CD14-positive monocyte (primary cell): Measurements from ENCODE around the gene PCNT. TPM values are rescaled to one million over a fixed set of nuclear protein-coding genes. Genes with fewer than 3 reads are reported as not detected.

Experiments
- DNase-seq, 3 donors: peaks; one replicate each; pipeline ENCODE4 v3.0.0-alpha.2; 2011 to 2022
- H2AFZ ChIP-seq: 2 replicates; pipeline ENCODE4 v1.6.0; 2012; ENCODE audit warnings: mild to moderate bottlenecking, low read depth, low read length, inconsistent platforms; ENCODE audit not compliant: insufficient read depth, poor library complexity, severe bottlenecking
- H3K27ac ChIP-seq, 2 donors: 1 replicate in 1 of 2; 2 replicates in 1 of 2; pipeline ENCODE4 v1.5.1; 2012 to 2013; ENCODE audit warnings: low read length in 2 of 2, control low read depth in 1 of 2, inconsistent platforms in 1 of 2, low read depth in 1 of 2, mild to moderate bottlenecking in 1 of 2
- H3K27me3 ChIP-seq, 2 donors: one replicate each; pipeline versions ENCODE4 v1.6.0 to v1.6.1; 2011 to 2013; ENCODE audit warnings: low read length in 2 of 2; ENCODE audit not compliant: control insufficient read depth in 2 of 2, insufficient read depth in 2 of 2
- H3K36me3 ChIP-seq, 2 donors: replicated peaks in 1 of 2; 1 replicate in 1 of 2; 2 replicates in 1 of 2; pipeline versions ENCODE4 v1.5.1 to v1.6.1; 2012 to 2013; ENCODE audit warnings: low read length in 2 of 2, control low read depth in 1 of 2, inconsistent platforms in 1 of 2, mild to moderate bottlenecking in 1 of 2; ENCODE audit not compliant: insufficient read depth in 2 of 2, control insufficient read depth in 1 of 2
- H3K4me1 ChIP-seq, 2 donors: 1 replicate in 1 of 2; 2 replicates in 1 of 2; pipeline versions ENCODE4 v1.5.1 to v1.6.1; 2012 to 2013; ENCODE audit warnings: low read length in 2 of 2, control low read depth in 1 of 2, inconsistent platforms in 1 of 2, mild to moderate bottlenecking in 1 of 2, moderate library complexity in 1 of 2; ENCODE audit not compliant: insufficient read depth in 2 of 2, control insufficient read depth in 1 of 2
- H3K4me2 ChIP-seq: replicated peaks from 2 replicates; pipeline ENCODE3; 2012; ENCODE audit warnings: low read length, moderate library complexity, mild to moderate bottlenecking; ENCODE audit not compliant: poor library complexity, severe bottlenecking; ENCODE audit errors: extremely low read depth
- H3K4me3 ChIP-seq, 3 experiments: fragments of 200-600 bp in 1 of 3; sonication (generic) in 1 of 3; replicated peaks in 1 of 3; 1 replicate in 2 of 3; 2 replicates in 1 of 3; pipeline ENCODE4 v1.5.1; 2011 to 2013; ENCODE audit warnings: low read length in 3 of 3, mild to moderate bottlenecking in 3 of 3, control low read depth in 2 of 3, low read depth in 2 of 3, inconsistent platforms in 1 of 3, moderate library complexity in 1 of 3
- H3K79me2 ChIP-seq: 2 replicates; pipeline ENCODE4 v1.6.0; 2012; ENCODE audit warnings: mild to moderate bottlenecking, control low read depth, inconsistent platforms, low read length, moderate library complexity; ENCODE audit not compliant: insufficient read depth
- H3K9ac ChIP-seq: 2 replicates; pipeline ENCODE4 v1.6.0; 2017; ENCODE audit warnings: low read length, mild to moderate bottlenecking; ENCODE audit not compliant: insufficient read depth, poor library complexity, severe bottlenecking
- H3K9me3 ChIP-seq, 2 donors: replicated peaks in 1 of 2; 1 replicate in 1 of 2; 2 replicates in 1 of 2; pipeline versions ENCODE4 v1.5.1 to v1.6.1; 2012 to 2013; ENCODE audit warnings: low read length in 2 of 2, control low read depth in 1 of 2; ENCODE audit not compliant: control insufficient read depth in 1 of 2, insufficient read depth in 1 of 2
- H4K20me1 ChIP-seq: 2 replicates; pipeline ENCODE4 v1.6.0; 2012; ENCODE audit warnings: mild to moderate bottlenecking, low read length, control low read depth, moderate library complexity; ENCODE audit not compliant: insufficient read depth
- H3K27ac Mint-ChIP-seq, 7 donors: one replicate each; pipeline ENCODE4 v1.8.0; 2020; ENCODE audit warnings: mild to moderate bottlenecking in 7 of 7, mixed read lengths in 7 of 7, moderate library complexity in 6 of 7, inconsistent platforms in 2 of 7
- H3K27me3 Mint-ChIP-seq, 3 donors: one replicate each; pipeline ENCODE4 v1.8.0; 2021 to 2022; ENCODE audit warnings: low read depth in 3 of 3, mild to moderate bottlenecking in 3 of 3, mixed read lengths in 3 of 3, moderate library complexity in 3 of 3, inconsistent platforms in 1 of 3
- H3K36me3 Mint-ChIP-seq, 2 donors: one replicate each; pipeline ENCODE4 v1.8.0; 2020; ENCODE audit warnings: mixed read lengths in 2 of 2, inconsistent platforms in 1 of 2, mild to moderate bottlenecking in 1 of 2
- H3K4me1 Mint-ChIP-seq: one replicate; pipeline ENCODE4 v1.8.0; 2020; ENCODE audit warnings: mild to moderate bottlenecking, mixed read lengths
- H3K4me3 Mint-ChIP-seq, 2 donors: one replicate each; pipeline ENCODE4 v1.8.0; 2020; ENCODE audit warnings: mild to moderate bottlenecking in 2 of 2, mixed read lengths in 2 of 2, moderate library complexity in 1 of 2
- H3K9me3 Mint-ChIP-seq, 7 donors: one replicate each; pipeline ENCODE4 v1.8.0; 2020 to 2022; ENCODE audit warnings: mixed read lengths in 7 of 7, mild to moderate bottlenecking in 6 of 7, moderate library complexity in 6 of 7, inconsistent platforms in 2 of 7
- WGBS: methylation state at CpG from one replicate; pipeline ENCODE4 v1.1.5; 2013; ENCODE audit warnings: missing lambda C conversion rate; ENCODE audit not compliant: insufficient coverage; 5-methylcytosine and 5-hydroxymethylcytosine counted together
- intact Hi-C, 2 donors: fragments of 100-400 bp; cut with micrococcal nuclease; formaldehyde crosslinking; loops; one replicate each; pipeline versions ENCODE4 v1.15.0 to v1.15.1; 2023
- polyA plus RNA-seq, 3 donors: library from polyadenylated mRNA; depleted of rRNA in 1 of 3; unstranded in 2 of 3; stranded (reverse) in 1 of 3; fragments of 300-500 nt in 2 of 3; fragments of >200 nt in 1 of 3; fragmentation: Illumina TruSeq in 2 of 3; gene quantifications; 1 replicate in 2 of 3; 2 replicates in 1 of 3; pipeline ENCODE4 v1.2.3, GENCODE V29; 2012 to 2021
- TF ChIP-seq, protein P1 (sequence below): fragments of 200-600 bp; IDR thresholded peaks from one replicate; pipeline ENCODE4 v1.8.0; 2022; ENCODE audit warnings: antibody characterized with exemption, mild to moderate bottlenecking

The PCNT gene
- polyA plus RNA-seq, 3 donors: 4.2 to 16.3 (median 5.1) TPM

- H3K4me2 ChIP-seq: no peak overlapping the region
- TF ChIP-seq, protein P1, sequence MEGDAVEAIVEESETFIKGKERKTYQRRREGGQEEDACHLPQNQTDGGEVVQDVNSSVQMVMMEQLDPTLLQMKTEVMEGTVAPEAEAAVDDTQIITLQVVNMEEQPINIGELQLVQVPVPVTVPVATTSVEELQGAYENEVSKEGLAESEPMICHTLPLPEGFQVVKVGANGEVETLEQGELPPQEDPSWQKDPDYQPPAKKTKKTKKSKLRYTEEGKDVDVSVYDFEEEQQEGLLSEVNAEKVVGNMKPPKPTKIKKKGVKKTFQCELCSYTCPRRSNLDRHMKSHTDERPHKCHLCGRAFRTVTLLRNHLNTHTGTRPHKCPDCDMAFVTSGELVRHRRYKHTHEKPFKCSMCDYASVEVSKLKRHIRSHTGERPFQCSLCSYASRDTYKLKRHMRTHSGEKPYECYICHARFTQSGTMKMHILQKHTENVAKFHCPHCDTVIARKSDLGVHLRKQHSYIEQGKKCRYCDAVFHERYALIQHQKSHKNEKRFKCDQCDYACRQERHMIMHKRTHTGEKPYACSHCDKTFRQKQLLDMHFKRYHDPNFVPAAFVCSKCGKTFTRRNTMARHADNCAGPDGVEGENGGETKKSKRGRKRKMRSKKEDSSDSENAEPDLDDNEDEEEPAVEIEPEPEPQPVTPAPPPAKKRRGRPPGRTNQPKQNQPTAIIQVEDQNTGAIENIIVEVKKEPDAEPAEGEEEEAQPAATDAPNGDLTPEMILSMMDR: no peak
- Mint-ChIP-seq H3K36me3 (peaks cover 61 to 91% of the 10 kb centered on the region in 2 donors), H3K9me3 (no peaks in the 10 kb centered on the region), H3K27me3 (no peaks in the 10 kb centered on the region), H3K27ac (no peak overlapping the region), H3K4me1 (no peaks in the 10 kb centered on the region), H3K4me3 (no peak overlapping the region)
- H3K79me2 ChIP-seq: no peaks in the 10 kb centered on the region
- no peak overlapping the region for H3K27ac ChIP-seq
- no peak overlapping the region for H3K9ac ChIP-seq
- intact Hi-C loops: no loop called here
- no peak overlapping the region for H2AFZ ChIP-seq
- H3K4me3 ChIP-seq: no peak overlapping the region
- no peaks in the 10 kb centered on the region for H4K20me1 ChIP-seq
- no peak for DNase-seq
- no peaks in the 10 kb centered on the region for H3K4me1 ChIP-seq
- H3K9me3 ChIP-seq: no peaks in the 10 kb centered on the region
- peaks cover 39 to 86% of the 10 kb centered on the region in 2 donors for H3K36me3 ChIP-seq
- H3K27me3 ChIP-seq: no peaks in the 10 kb centered on the region
- over 99% methylated on average over 21 of the region's 25 CpGs for WGBS
These were observed 94.5 kb downstream of the PCNT start for GRCh38 chr21:46418265-46418946.

DNA sequence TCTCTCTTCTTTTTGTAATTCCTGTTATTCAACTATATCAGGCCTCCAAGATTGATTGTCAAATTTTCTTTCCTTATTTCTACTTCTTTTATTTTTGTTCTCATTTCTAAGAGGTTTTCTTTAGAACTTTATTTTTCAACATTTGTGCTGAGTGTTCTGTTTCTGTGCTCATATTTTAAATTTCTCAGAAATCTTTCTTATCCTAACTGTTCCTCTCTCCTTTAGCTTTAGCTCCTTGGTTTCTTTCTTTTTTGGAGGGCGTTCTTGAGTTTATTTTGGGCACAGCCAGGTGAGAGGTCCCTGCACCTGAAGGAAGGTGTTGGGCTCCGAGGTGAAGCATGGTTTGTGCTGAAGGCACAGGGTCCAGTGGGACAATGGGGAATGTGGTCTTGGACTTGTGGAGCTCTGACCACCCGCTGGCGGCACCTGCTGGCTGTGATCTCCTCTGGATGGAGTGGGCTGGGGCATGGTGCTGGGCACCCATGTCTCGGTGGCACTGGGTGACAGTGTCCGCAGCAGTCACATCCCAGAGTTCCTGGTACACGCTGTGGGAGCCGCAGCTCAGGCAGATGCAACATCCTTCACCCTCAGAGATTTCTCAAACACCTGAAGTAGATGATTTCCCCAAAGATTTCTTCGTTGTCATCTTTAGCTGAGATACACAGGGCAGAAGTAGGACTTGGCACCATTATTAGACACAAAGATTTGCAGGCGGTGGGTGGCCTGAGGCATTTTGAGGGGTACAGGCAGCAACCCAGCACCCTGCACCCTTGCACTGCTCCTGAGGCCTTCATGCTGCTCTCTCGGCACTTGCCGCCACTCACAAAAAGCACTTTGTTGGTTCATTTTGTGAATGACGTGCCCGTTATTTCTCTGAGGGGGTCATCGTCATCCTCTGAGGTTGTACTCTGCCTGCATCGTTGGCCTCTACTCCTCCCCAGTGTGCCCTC is 96.6 kb downstream of the PCNT start:
- DNase-seq: no peak
- TF ChIP-seq, protein P1: no peak
- intact Hi-C loops: no loop called here
- no peaks in the 10 kb centered on the region for H3K27me3 ChIP-seq
- no peak overlapping the region for H3K4me3 ChIP-seq
- Mint-ChIP-seq H3K4me1 (peaks cover 2% of the 10 kb centered on the region), H3K27me3 (no peaks in the 10 kb centered on the region), H3K9me3 (no peaks in the 10 kb centered on the region), H3K27ac (peak overlapping the region in 2 of 7 donors; percentile 13 to 14), H3K36me3 (peaks cover 59 to 78% of the 10 kb centered on the region in 2 donors), H3K4me3 (no peak overlapping the region)
- H3K27ac ChIP-seq: no peak overlapping the region
- peaks cover 39 to 79% of the 10 kb centered on the region in 2 donors for H3K36me3 ChIP-seq
- H3K4me1 ChIP-seq: no peaks in the 10 kb centered on the region
- no peak overlapping the region for H3K9ac ChIP-seq
- no peaks in the 10 kb centered on the region for H3K9me3 ChIP-seq
- no peak overlapping the region for H3K4me2 ChIP-seq
- H4K20me1 ChIP-seq: no peaks in the 10 kb centered on the region
- no peak overlapping the region for H2AFZ ChIP-seq
- 96% methylated on average over 14 of the region's 16 CpGs for WGBS
- H3K79me2 ChIP-seq: no peaks in the 10 kb centered on the region
